ENCODE measurements around the gene DHX29.

The DHX29 gene

GRCh38 chr5:55313870-55314617 is 6.5 kb upstream of the DHX29 start:
- no peak for DNase-seq (ENCODE audit: extremely low read depth, insufficient read length)
- Histone ChIP-seq H3K27me3 (replicated peaks; ENCODE audit: control insufficient read depth, insufficient read depth, low read length) (no peaks in the 10 kb centered on the region), H3K4me3 (replicated peaks; ENCODE audit: low read depth, low read length) (no peak overlapping the region), H3K36me3 (ENCODE audit: control insufficient read depth, insufficient read depth, low read length) (no peaks in the 10 kb centered on the region)
- TF ChIP-seq, protein P1, sequence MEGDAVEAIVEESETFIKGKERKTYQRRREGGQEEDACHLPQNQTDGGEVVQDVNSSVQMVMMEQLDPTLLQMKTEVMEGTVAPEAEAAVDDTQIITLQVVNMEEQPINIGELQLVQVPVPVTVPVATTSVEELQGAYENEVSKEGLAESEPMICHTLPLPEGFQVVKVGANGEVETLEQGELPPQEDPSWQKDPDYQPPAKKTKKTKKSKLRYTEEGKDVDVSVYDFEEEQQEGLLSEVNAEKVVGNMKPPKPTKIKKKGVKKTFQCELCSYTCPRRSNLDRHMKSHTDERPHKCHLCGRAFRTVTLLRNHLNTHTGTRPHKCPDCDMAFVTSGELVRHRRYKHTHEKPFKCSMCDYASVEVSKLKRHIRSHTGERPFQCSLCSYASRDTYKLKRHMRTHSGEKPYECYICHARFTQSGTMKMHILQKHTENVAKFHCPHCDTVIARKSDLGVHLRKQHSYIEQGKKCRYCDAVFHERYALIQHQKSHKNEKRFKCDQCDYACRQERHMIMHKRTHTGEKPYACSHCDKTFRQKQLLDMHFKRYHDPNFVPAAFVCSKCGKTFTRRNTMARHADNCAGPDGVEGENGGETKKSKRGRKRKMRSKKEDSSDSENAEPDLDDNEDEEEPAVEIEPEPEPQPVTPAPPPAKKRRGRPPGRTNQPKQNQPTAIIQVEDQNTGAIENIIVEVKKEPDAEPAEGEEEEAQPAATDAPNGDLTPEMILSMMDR (IDR thresholded peaks at IDR 0.05; ENCODE audit: insufficient read depth, low read length, poor library complexity, severe bottlenecking) = no peak

- TF ChIP-seq, protein P1 (IDR thresholded peaks at IDR 0.05; ENCODE audit: insufficient read depth, low read length, poor library complexity, severe bottlenecking) = peak; percentile 26
- peak overlapping the region; percentile 68 for H3K4me3 ChIP-seq (replicated peaks; ENCODE audit: low read depth, low read length)
- no peaks in the 10 kb centered on the region for H3K36me3 ChIP-seq (ENCODE audit: control insufficient read depth, insufficient read depth, low read length)
- no peak for DNase-seq (ENCODE audit: extremely low read depth, insufficient read length)
- no peaks in the 10 kb centered on the region for H3K27me3 ChIP-seq (replicated peaks; ENCODE audit: control insufficient read depth, insufficient read depth, low read length)
These were observed 851 bp upstream of the DHX29 start for GRCh38 chr5:55308254-55308836.

DNA sequence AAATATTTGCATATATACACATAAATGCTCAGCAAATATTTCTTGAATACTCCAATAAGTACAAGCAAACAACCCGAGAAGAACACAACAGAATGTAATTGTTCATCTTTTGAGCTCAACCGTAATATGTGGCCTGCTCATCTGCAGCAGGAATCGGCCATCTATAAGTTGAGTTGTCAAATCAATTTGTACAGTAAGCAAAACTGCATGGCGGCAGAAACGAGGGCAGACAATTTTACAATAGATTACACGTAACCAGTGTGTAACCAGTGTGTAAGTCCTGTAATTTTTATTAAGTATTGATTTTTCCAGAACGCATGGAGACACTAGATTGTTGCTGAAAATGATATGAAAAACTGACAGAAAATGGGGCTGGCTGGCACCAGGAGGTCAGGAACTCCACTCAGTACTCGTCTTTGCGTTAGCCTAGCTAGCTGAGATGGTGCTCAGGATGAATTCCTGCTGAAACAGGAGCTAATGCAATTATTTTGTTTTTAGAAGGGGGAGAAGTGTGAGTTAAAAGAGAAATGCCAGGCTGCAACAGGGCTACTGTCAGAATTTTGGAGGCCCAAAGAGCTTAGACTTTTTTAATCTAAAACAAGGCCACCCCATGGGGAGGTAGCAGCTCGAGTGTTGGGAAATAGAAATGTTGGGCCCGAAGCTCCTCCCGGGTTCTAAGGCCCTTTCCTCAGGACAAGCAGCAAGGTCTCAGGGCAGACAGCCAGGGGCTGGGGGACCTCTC is 682 bp downstream of the DHX29 start:
- TF ChIP-seq, protein P1 (IDR thresholded peaks at IDR 0.05; ENCODE audit: insufficient read depth, low read length, poor library complexity, severe bottlenecking) = no peak
- Histone ChIP-seq H3K36me3 (ENCODE audit: control insufficient read depth, insufficient read depth, low read length) (no peaks in the 10 kb centered on the region), H3K27me3 (replicated peaks; ENCODE audit: control insufficient read depth, insufficient read depth, low read length) (no peaks in the 10 kb centered on the region), H3K4me3 (replicated peaks; ENCODE audit: low read depth, low read length) (peak overlapping the region; percentile 68)
- DNase-seq (ENCODE audit: extremely low read depth, insufficient read length) = no peak

- Histone ChIP-seq H3K4me3 (replicated peaks; ENCODE audit: low read depth, low read length) (no peak overlapping the region), H3K27me3 (replicated peaks; ENCODE audit: control insufficient read depth, insufficient read depth, low read length) (no peaks in the 10 kb centered on the region), H3K36me3 (ENCODE audit: control insufficient read depth, insufficient read depth, low read length) (no peaks in the 10 kb centered on the region)
- no peak for DNase-seq (ENCODE audit: extremely low read depth, insufficient read length)
- TF ChIP-seq, protein P1 (IDR thresholded peaks at IDR 0.05; ENCODE audit: insufficient read depth, low read length, poor library complexity, severe bottlenecking) = no peak
These were observed 2.1 kb downstream of the DHX29 start for GRCh38 chr5:55305345-55305744.

- DNase-seq (ENCODE audit: extremely low read depth, insufficient read length) = no peak
- TF ChIP-seq, protein P1 (IDR thresholded peaks at IDR 0.05; ENCODE audit: insufficient read depth, low read length, poor library complexity, severe bottlenecking) = no peak
- Histone ChIP-seq H3K4me3 (replicated peaks; ENCODE audit: low read depth, low read length) (no peak overlapping the region), H3K36me3 (ENCODE audit: control insufficient read depth, insufficient read depth, low read length) (no peaks in the 10 kb centered on the region), H3K27me3 (replicated peaks; ENCODE audit: control insufficient read depth, insufficient read depth, low read length) (no peaks in the 10 kb centered on the region)
These were observed 2.9 kb downstream of the DHX29 start for GRCh38 chr5:55304584-55304983.

Data from GM06990 (cell line).